Measurements from ENCODE around the gene STPG1.

GRCh38 chr1:24442764-24443163, 29.2 kb upstream of the STPG1 start:
- TF ChIP-seq YY1 (IDR thresholded peaks at IDR 0.05; ENCODE audit: insufficient read depth, insufficient read length) (no peak), ZNF274 (IDR thresholded peaks at IDR 0.05; ENCODE audit: low read depth, low read length) (no peak)

All from NT2/D1 (cell line).